HTERT RPE-1 (cell line): Measurements from ENCODE around the gene WDR86.

Source experiments
- in situ Hi-C: fragments of 300-500 bp; cut with MboI; formaldehyde crosslinking; loops from 4 replicates; pipeline ENCODE4 v1.14.3; 2020; ENCODE audit warnings: low sequenced_read_pairs

The WDR86 gene

GRCh38 chr7:151363182-151363581, 46.7 kb downstream of the WDR86 start:
- in situ Hi-C loops, result no loop called here

GRCh38 chr7:151361193-151361959, 48.5 kb downstream of the WDR86 start:
- in situ Hi-C loops, result no loop called here

GRCh38 chr7:151352512-151352911, 57.3 kb downstream of the WDR86 start:
- in situ Hi-C loops, result no loop called here

GRCh38 chr7:151351967-151352366, 57.9 kb downstream of the WDR86 start:
- in situ Hi-C loops, result no loop called here

GRCh38 chr7:151351027-151351426, 58.8 kb downstream of the WDR86 start:
- in situ Hi-C loops, result no loop called here

GRCh38 chr7:151349507-151349853, 60.4 kb downstream of the WDR86 start:
- in situ Hi-C loops, result no loop called here

GRCh38 chr7:151348970-151349369, 60.9 kb downstream of the WDR86 start:
- in situ Hi-C loops, result no loop called here

GRCh38 chr7:151347200-151347599, 62.6 kb downstream of the WDR86 start:
- in situ Hi-C loops, result no loop called here

- in situ Hi-C loops, result no loop called here
These were observed 63.4 kb downstream of the WDR86 start for GRCh38 chr7:151346470-151346769.

- in situ Hi-C loops, result no loop called here
These were observed 64.0 kb downstream of the WDR86 start for GRCh38 chr7:151345576-151346469.

GRCh38 chr7:151343516-151343915, 66.3 kb downstream of the WDR86 start:
- in situ Hi-C loops, result no loop called here

- in situ Hi-C loops, result no loop called here
These were observed 67.0 kb downstream of the WDR86 start for GRCh38 chr7:151342811-151343210.

GRCh38 chr7:151342102-151342646, 67.7 kb downstream of the WDR86 start:
- in situ Hi-C loops, result no loop called here

GRCh38 chr7:151341357-151342101, 68.3 kb downstream of the WDR86 start, which contains the start of gene NUB1:
Gene NUB1 (plus strand): TSS chr7:151341812. CDS start chr7:151345350, 3,538 bp downstream.
- in situ Hi-C loops, result no loop called here

GRCh38 chr7:151340794-151341356, 69.0 kb downstream of the WDR86 start:
- in situ Hi-C loops, result no loop called here

GRCh38 chr7:151339651-151340382, 70.0 kb downstream of the WDR86 start:
- in situ Hi-C loops, result no loop called here

GRCh38 chr7:151338809-151339208, 71.0 kb downstream of the WDR86 start:
- in situ Hi-C loops, result no loop called here

GRCh38 chr7:151337346-151337745, 72.5 kb downstream of the WDR86 start:
- in situ Hi-C loops, result no loop called here

- in situ Hi-C loops, result no loop called here
These were observed 73.7 kb downstream of the WDR86 start for GRCh38 chr7:151336027-151336708.

- in situ Hi-C loops, result no loop called here
These were observed 75.2 kb downstream of the WDR86 start for GRCh38 chr7:151334628-151335027.
